ENCODE measurements around the gene PHACTR4. TPM values are rescaled to one million over a fixed set of nuclear protein-coding genes. Genes with fewer than 3 reads are reported as not detected.

The PHACTR4 gene
- total and polyA plus RNA-seq, 9 of the 15 experiments (the other 6 are each of a cell fraction or from before 2014, with no cell fraction given) = 6.4 to 43.6 (median 14.2) TPM

DNA sequence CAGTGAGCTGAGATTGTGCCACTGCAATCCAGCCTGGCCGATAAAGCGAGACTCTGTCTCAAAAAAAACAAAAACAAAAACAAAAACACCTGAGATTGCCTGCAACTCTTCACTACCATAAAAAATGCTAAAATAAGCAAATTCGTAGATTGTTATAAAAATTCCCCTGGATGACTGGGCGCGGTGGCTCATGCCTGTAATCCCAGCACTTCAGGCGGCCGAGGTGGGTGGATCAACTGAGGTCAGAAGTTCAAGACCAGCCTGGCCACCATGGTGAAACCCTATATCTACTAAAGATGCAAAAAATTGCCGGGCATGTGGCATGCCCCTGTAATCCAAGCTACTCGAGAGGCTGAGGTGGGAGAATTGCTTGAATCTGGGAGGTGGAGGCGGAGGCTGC lies 30.0 kb upstream of the PHACTR4 start:
- no peak overlapping the region for H3K4me2 ChIP-seq (ENCODE audit: insufficient read depth, low read length)
- H3K27me3 ChIP-seq (ENCODE audit: control insufficient read depth in 2 of 2, insufficient read depth in 2 of 2, low read length in 2 of 2) = no peaks in the 10 kb centered on the region
- no peak for ATAC-seq
- WGBS (ENCODE audit: insufficient coverage, low coverage, missing lambda C conversion rate) = 56% methylated on average over 10 of the region's 10 CpGs
- no peak overlapping the region for H3K9ac ChIP-seq (ENCODE audit: insufficient read depth in 1 of 2, low read depth in 2 of 2, low read length in 2 of 2)
- H3K36me3 ChIP-seq (ENCODE audit: control insufficient read depth, insufficient read depth, low read length) = peaks cover 14% of the 10 kb centered on the region
- POLR2A ChIA-PET = interaction anchor here (1.0 to 5.5 kb wide), 6 partner anchors 11 to 91 kb away, joined by 3 to 72 read pairs (median 5); partner anchors contain the start of gene MED18
- BruUV-seq (replicated peaks) = no TSS peak
- H3K4me1 ChIP-seq (replicated peaks in 1 of 2; ENCODE audit: control insufficient read depth in 2 of 2, insufficient read depth in 2 of 2, low read length in 2 of 2) = no peaks in the 10 kb centered on the region; a peak in 1 of 5 replicates
- DNase-seq (ENCODE audit: extremely low read depth in 1 of 4, low spot score in 3 of 4) = no peak
- no peaks in the 10 kb centered on the region for H3K9me3 ChIP-seq (replicated peaks; ENCODE audit: control insufficient read depth, insufficient read depth, low read depth, low read length)
- intact Hi-C loops (cut with micrococcal nuclease) = no loop called here
- H3K9me1 ChIP-seq (ENCODE audit: control insufficient read depth, insufficient read depth, low read length) = peaks cover 2% of the 10 kb centered on the region
- H3K4me3 ChIP-seq = no peak overlapping the region
- no peak overlapping the region for H2AFZ ChIP-seq (ENCODE audit: low read depth, low read length)
- no peak for FAIRE-seq
- H3K27ac ChIP-seq (ENCODE audit: extremely low read depth, low read depth, low read length) = no peak overlapping the region
- CTCF ChIA-PET (ENCODE audit: low intra/inter-chr PET ratio) = no interaction called here
- no peaks in the 10 kb centered on the region for H3K79me2 ChIP-seq (ENCODE audit: control insufficient read depth, insufficient read depth, low read length)
- peak; percentile 73 for TF ChIP-seq ZNF316 (IDR thresholded peaks at IDR 0.05)
- peak; percentile 27; the same call in 1 of the 2 replicates for TF ChIP-seq C11orf30 (IDR thresholded peaks at IDR 0.05; ENCODE audit: low read depth)
- no peak for TF ChIP-seq KAT8 (IDR thresholded peaks at IDR 0.05; ENCODE audit: low read depth)
- H4K20me1 ChIP-seq (replicated peaks; ENCODE audit: control insufficient read depth, insufficient read depth, low read length) = no peaks in the 10 kb centered on the region
- in situ Hi-C loops (cut with MboI) = no loop called here

- H4K20me1 ChIP-seq (replicated peaks; ENCODE audit: control insufficient read depth, insufficient read depth, low read length) = no peaks in the 10 kb centered on the region
- DNase-seq (ENCODE audit: extremely low read depth in 1 of 4, low spot score in 3 of 4) (no peak), FAIRE-seq (no peak), ATAC-seq (peak; percentile 40; the same call in 2 of the 3 replicates)
- peaks cover 0 to under 1% of the 10 kb centered on the region in 2 experiments; a peak in 2 of 5 replicates for H3K4me1 ChIP-seq (replicated peaks in 1 of 2; ENCODE audit: control insufficient read depth in 2 of 2, insufficient read depth in 2 of 2, low read length in 2 of 2)
- H3K79me2 ChIP-seq (ENCODE audit: control insufficient read depth, insufficient read depth, low read length) = no peaks in the 10 kb centered on the region
- no TSS peak for BruUV-seq (replicated peaks)
- peaks cover 6% of the 10 kb centered on the region; the same call in 1 of the 3 replicates for H3K36me3 ChIP-seq (ENCODE audit: control insufficient read depth, insufficient read depth, low read length)
- in situ Hi-C loops (cut with MboI) (no loop called here), intact Hi-C loops (cut with micrococcal nuclease) (no loop called here)
- no peak overlapping the region for H2AFZ ChIP-seq (ENCODE audit: low read depth, low read length)
- WGBS (ENCODE audit: insufficient coverage, low coverage, missing lambda C conversion rate) = 58% methylated on average over 4 of the region's 4 CpGs
- CTCF ChIA-PET (ENCODE audit: low intra/inter-chr PET ratio) = interaction anchor here (0.5 kb wide), 1 partner anchor 39 kb away, joined by 4 read pairs; no protein-coding TSS in a partner anchor
- H3K4me3 ChIP-seq = no peak overlapping the region
- no peaks in the 10 kb centered on the region for H3K9me3 ChIP-seq (replicated peaks; ENCODE audit: control insufficient read depth, insufficient read depth, low read depth, low read length)
- H3K9me1 ChIP-seq (ENCODE audit: control insufficient read depth, insufficient read depth, low read length) = no peaks in the 10 kb centered on the region
- H3K4me2 ChIP-seq (ENCODE audit: insufficient read depth, low read length) = no peak overlapping the region
- POLR2A ChIA-PET = interaction anchor here (1.0 to 5.5 kb wide), 5 partner anchors 11 to 91 kb away, joined by 3 to 72 read pairs (median 5); partner anchors contain the start of gene MED18
- H3K27me3 ChIP-seq (ENCODE audit: control insufficient read depth in 2 of 2, insufficient read depth in 2 of 2, low read length in 2 of 2) = no peaks in the 10 kb centered on the region
- no peak overlapping the region for H3K9ac ChIP-seq (ENCODE audit: insufficient read depth in 1 of 2, low read depth in 2 of 2, low read length in 2 of 2)
- no peak overlapping the region for H3K27ac ChIP-seq (ENCODE audit: extremely low read depth, low read depth, low read length)
- TF ChIP-seq BDP1 (IDR thresholded peaks at IDR 0.05; ENCODE audit: insufficient read depth, insufficient read length) (no peak), THAP12 (CRISPR knock-in tag; IDR thresholded peaks at IDR 0.05) (no peak), RBM15 (IDR thresholded peaks at IDR 0.05; ENCODE audit: insufficient read depth, low read length) (no peak), ZNF79 (CRISPR knock-in tag; IDR thresholded peaks at IDR 0.05; ENCODE audit: low read depth) (no peak), NFXL1 (CRISPR knock-in tag; IDR thresholded peaks at IDR 0.05) (no peak), CBX1 (IDR thresholded peaks at IDR 0.05; ENCODE audit: low read depth) (no peak), ID3 (CRISPR knock-in tag; IDR thresholded peaks at IDR 0.05) (no peak), ID3 (tag; IDR thresholded peaks at IDR 0.05) (no peak), ZNF212 (CRISPR knock-in tag; IDR thresholded peaks at IDR 0.05) (no peak), ZNF224 (CRISPR knock-in tag; IDR thresholded peaks at IDR 0.05) (no peak)
Measured at GRCh38 chr1:28340221-28340974, 29.1 kb upstream of the PHACTR4 start.

Measured in K562 (cell line).